NCI-H1930 (cell line): ENCODE data around the gene PINLYP.
"Not testable (repeated sequence)": the region's sequence is repeated elsewhere in the genome, so short reads cannot be mapped to it uniquely, and the experiment has no call there.

Source experiments
- DNase-seq, 2 experiments: peaks; one replicate each; lab custom pipeline; 2025; lab: John Stamatoyannopoulos, UW

The PINLYP gene

GRCh38 chr19:43575156-43575950, at the start of gene PINLYP, which contains the start of gene XRCC1:
Gene PINLYP (plus strand): TSS chr19:43575801. CDS start chr19:43577192, 1,391 bp downstream.
Gene XRCC1 (minus strand): TSS chr19:43575527. CDS start chr19:43575458, 69 bp downstream.
- DNase-seq, result peak; percentile 99

DNA sequence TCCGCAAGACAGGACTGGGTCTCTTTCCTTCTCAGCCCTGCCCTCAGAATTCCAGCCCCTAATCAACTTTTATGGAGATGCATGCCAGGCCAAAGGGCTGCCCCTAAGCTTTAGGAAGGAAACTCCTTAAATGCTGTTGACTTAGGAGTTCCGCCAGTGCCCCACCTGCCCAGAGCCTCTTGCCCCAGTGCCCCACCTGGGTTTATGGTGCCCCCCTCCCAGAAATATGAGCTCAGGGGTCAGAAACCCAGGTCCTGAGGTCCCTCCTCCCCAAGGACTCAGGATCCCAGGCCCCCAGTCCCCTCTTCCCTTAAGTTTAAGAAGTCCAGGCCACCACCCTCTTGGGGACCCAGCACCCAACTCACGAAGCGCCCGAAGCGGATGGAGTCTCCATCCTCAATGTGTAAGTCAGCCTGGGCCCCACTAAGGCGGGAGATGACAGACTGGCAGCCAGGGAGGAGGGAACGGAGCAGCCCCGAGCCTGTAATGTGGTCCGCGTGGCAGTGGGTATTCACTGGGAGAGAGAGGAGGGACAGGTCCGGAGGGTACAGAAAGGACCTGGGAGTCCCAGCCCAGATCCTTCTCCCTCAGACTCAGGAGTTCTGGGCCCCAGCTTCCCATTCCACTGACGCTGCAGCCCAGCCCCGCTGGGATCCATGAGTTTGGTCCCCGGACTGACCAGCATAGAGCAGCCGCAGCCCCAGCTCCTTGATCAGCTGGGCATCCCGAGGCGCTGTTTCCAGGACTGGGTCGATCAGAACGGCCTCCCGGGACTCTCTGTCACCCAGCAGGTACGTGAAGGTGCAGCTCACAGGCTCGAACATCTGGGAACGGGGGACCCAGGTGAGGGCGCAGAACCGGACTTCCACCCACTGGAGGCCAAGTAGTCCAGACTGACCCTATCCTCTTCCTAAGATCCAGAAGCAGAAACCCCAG, 49.5 kb upstream of the PINLYP start:
- no peak for DNase-seq

GRCh38 chr19:43526884-43527859, 48.4 kb upstream of the PINLYP start, which contains the start of gene ETHE1:
Gene ETHE1 (minus strand): TSS chr19:43527201. CDS start chr19:43527177, 24 bp downstream.
- DNase-seq, result peak; percentile 62 to 72

GRCh38 chr19:43527860-43528622, 47.6 kb upstream of the PINLYP start:
- no peak for DNase-seq

- DNase-seq, result peak in 1 of 2 experiments; percentile 72
Observed at GRCh38 chr19:43532571-43532961, 43.0 kb upstream of the PINLYP start.

DNA sequence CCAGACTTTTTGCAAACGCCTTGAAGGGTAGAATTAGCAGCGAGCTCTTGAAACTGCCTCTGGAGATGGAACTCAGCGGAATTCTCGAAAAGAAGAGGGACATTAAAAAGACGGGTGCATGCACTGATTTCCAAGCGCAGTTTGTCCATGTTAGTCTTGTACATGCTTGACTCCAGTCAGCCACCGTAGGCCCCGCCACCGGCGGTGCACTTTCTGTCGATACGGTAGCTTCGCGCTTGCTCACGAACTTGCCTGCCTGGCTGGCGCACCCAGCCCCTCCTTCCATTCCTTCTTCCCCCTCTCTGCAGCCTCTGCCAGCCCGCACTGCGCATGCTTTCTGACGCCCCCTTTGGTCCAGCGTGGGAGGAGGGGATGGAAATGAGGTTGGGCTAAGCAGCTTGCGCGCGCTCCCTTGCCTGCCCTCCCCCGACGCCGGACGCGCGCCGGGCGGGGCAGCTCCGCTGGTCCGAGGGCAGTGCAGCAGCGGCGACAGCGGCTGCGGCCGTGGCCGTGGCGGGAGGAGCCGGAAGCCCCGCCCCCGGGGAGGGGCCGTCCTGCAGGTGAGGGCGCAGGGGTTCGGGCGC, 42.5 kb upstream of the PINLYP start, which contains the start of gene ZNF575:
Gene ZNF575 (plus strand): TSS at position 227 of the 584 bp plus-strand sequence. CDS start 1,235 bp downstream, outside the sequence.
- DNase-seq, result peak; percentile 96 to 98

DNA sequence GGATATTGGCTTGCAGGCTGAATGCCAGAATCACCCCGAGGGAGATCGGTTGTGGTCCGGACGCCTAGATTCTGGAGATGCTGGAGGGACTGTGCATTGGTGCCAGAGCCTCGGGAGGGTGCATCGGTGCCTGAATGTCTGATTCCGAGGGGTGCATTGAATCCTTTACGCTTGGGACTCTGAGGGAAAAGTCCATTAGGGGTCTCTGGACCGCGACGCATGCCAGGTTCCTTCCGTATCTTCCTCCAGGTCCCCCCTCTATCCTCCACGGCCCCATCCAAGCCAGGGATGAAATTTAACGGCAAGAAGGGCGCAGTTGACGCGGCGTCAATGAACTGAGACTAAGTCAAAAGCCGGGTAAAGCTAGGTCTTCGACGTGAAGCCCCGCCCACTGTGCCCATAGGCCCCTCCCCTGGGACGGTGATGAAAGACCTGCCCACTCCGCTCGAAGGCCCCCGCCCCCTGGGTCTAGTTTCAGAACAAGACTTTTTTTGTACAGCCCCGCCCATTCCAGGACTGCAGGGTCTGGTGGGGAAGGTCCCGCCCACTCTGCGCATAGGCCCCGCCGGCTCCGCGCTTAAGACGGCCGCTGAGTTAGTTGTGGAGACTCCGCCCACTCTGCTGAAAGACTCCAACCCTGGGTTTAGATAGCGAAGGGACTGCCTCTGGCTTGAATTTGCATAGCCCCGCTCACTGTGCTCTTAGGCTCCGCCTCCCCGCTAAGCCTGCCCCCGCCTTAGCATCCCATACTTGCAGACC, 41.9 kb upstream of the PINLYP start:
- DNase-seq, result peak; percentile 92

GRCh38 chr19:43534305-43534815, 41.2 kb upstream of the PINLYP start:
- no peak for DNase-seq

- peak; percentile 32 to 46 for DNase-seq
Observed at GRCh38 chr19:43534816-43535761, 40.5 kb upstream of the PINLYP start.

DNA sequence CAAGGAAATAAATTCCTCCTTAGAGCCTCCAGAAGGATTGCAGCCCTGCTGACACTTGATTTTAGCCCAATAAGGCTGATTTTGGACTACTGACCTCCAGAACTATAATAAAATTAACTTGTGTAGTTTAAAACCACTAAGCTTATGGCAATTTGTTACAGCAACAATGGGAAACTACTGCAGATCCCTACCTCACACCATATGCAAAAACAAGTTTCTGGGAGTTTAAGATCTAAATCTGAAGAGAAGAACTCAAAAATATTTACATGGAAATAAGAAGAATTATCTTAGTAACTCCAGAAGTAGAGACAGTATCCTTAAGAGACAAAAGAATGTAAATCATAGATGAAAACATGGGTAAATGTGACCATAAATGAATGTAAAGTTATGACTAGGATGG, 36.7 kb upstream of the PINLYP start:
- no peak for DNase-seq

DNA sequence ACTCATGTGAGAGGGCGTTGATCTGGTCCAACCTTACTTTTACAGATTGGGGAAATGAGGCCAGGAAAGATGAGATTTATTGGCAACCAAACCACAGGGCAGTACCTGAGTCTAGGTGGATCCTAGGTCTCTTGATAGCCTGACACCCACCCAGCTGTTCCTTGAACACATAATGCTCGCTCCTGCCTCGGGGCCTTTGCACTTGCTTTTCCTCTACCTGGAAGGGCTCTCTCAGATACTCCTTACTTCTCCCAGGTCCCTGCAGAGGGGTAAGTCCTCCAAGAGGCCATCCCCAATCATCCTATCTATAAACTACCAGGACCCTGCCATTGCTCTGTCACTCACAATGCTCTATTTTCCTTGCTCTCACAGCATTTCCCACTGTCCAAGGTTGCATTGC, 35.2 kb upstream of the PINLYP start:
- no peak for DNase-seq

DNA sequence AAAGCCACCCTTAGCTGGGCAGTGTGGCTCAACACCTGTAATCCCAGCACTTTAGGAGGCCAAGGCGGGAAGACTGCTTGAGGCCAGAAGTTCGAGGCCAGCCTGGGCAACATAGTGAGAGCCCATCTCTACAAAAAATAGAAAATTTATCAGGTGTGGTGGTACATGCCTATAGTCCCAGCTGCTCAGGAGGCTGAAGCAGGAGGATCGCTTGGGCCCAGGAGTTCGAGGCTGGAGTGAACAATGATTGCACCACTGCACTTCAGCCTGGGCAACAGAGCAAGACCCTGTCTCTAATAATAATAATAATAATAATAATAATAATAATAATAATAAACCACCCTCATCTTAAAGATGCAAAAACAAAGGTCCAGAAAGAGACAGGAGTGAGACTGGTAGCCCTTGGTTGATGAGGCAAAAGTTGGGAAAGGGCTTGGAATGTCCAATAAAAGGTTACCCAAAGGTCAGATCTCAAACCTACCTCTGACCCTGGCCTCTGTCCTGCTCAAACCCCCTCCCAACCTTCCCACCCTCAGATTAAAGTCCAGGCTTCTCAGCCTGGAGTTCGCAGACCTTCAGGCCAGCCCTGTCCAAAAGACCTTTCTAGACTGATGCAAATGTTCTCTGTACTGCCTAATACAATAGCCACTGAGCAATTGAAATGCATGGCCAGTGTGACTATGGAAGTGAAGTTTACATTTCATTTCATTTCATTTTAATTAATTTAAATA, 33.5 kb upstream of the PINLYP start:
- no peak for DNase-seq

DNA sequence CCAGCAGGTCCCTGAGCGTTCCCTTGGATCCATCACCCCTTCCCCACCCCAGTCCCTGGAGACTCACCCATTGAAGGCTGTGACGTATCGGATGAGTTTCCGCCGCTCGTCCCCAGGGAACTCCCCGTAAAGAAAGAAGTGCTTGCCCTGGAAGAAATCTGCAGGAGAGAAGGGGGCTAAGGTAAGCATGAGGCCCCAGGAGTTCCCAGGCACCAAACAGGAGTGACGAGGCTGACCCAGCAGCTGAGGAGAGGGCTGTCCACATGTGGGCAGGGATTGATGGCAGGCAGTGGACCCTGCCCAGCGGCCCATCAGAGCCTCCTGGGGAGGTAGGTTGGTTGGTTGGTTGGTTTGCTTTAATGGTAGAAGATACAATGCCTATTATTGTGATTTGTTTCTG, 31.5 kb upstream of the PINLYP start:
- no peak for DNase-seq

- no peak for DNase-seq
Observed at GRCh38 chr19:43545276-43545675, 30.3 kb upstream of the PINLYP start.

- no peak for DNase-seq
Observed at GRCh38 chr19:43545981-43546380, 29.6 kb upstream of the PINLYP start.

GRCh38 chr19:43546581-43546980, 29.0 kb upstream of the PINLYP start:
- no peak for DNase-seq

DNA sequence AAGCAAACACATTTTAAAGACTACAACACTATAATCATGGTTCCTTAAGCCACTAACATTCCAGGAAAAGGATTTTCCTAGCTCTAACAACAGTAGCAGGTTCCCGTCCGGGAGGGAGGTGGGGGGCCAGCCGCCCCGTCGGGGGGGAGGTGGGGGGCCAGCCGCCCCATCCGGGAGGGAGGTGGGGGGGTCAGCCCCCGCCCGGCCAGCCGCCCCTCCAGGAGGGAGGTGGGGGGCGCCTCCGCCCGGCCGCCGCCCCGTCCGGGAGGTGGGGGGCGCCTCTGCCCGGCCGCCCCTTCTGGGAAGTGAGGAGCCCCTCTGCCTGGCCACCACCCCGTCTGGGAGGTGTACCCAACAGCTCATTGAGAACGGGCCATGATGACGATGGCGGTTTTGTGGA, 27.7 kb upstream of the PINLYP start:
- not testable (repeated sequence) for DNase-seq
